AG20443 (cell line): ENCODE data around the gene KIFC1.

Experiments used
- DNase-seq: peaks from one replicate; pipeline ENCODE4 v3.0.0; 2012; ENCODE audit warnings: low spot score, mixed read lengths

Gene KIFC1

DNA sequence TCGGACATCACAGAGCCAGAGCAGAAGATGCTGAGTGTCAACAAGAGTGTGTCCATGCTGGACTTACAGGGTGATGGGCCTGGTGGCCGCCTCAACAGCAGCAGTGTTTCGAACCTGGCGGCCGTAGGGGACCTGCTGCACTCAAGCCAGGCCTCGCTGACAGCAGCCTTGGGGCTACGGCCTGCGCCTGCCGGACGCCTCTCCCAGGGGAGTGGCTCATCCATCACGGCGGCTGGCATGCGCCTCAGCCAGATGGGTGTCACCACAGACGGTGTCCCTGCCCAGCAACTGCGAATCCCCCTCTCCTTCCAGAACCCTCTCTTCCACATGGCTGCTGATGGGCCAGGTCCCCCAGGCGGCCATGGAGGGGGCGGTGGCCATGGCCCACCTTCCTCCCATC, 51.4 kb downstream of the KIFC1 start:
- no peak for DNase-seq

DNA sequence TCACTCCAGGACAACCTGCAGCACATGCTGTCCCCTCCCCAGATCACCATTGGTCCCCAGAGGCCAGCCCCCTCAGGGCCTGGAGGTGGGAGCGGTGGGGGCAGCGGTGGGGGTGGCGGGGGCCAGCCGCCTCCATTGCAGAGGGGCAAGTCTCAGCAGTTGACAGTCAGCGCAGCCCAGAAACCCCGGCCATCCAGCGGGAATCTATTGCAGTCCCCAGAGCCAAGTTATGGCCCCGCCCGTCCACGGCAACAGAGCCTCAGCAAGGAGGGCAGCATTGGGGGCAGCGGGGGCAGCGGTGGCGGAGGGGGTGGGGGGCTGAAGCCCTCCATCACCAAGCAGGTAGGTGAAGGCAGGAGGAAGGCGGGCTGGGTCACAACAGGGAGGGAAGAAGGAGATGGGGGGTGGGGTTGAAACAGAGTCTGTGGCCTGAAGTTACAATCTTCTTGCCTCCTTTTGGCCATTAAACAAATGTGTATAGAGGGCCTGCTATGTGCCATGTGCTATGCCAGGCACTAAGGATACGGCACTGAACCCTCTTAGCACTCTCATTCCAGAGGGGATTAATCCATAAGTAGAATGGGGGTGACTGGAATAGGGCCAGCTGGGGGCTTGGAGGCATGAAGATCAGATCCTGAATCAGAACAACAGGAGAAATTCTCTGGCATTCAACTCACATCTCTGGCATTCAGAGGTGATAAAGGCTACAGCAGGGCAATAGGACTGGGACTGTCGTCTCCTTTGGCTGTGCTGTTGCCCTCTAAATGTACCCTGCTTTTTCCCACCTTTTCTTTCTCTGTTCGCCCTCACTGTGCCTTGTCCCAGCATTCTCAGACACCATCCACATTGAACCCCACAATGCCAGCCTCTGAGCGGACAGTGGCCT, 52.2 kb downstream of the KIFC1 start:
- DNase-seq: peak; percentile 7

DNA sequence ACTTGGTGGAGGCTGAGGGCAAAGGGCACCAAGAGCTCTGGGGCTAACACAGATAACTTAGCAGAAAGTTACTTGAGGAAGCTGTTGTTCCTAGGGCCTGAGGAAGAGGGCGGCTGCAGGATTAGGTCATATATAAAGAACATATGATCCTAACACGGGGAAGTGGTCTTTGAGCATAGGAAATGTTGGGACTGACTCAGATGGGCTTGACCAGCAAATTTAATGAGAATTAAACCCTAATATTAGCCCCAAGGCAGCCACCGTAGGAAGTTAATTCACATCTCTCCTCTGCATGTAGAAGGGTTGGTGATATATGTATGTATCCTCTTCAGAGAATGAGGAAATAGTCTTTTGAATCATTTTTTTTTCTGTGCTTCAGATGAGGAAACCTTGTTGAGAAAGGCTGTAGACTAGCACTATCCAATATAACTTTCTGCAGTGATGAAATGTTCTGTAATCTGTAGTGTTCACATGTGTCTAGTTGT, 53.5 kb downstream of the KIFC1 start:
- DNase-seq: no peak

DNA sequence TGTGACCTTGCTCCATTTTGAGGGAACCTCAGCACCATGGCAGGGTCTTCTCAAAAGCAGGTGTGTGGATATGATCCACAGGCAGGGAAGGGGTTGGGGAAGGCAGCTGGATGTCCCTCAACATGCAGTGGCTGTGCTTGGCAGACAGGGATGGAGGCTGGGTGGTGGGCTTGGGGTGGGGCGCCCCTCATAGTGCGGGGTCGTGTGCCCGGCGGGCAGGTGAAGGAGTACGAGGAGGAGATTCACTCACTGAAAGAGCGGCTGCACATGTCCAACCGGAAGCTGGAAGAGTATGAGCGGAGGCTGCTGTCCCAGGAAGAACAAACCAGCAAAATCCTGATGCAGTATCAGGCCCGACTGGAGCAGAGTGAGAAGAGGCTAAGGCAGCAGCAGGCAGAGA, 54.7 kb downstream of the KIFC1 start:
- no peak for DNase-seq

DNA sequence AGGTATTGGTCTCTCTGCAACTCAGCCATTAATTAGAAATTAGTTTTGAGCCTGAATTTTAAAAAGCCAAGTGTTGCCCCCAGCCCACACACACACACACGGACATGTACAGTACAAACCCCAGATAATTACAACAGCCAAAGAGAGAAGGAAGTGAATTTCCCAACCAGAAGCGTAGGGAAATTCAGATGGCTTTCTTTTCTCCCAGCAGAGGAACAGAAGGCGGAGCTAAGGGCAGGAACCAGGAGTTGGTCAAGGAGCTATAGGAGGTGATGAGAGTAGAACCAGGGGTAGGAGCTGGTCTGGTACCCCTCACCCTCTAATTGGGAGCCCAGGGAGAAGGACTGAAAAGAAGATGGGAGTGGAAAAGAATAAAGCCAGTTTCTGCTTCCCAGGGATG, 58.8 kb downstream of the KIFC1 start:
- DNase-seq: no peak

DNA sequence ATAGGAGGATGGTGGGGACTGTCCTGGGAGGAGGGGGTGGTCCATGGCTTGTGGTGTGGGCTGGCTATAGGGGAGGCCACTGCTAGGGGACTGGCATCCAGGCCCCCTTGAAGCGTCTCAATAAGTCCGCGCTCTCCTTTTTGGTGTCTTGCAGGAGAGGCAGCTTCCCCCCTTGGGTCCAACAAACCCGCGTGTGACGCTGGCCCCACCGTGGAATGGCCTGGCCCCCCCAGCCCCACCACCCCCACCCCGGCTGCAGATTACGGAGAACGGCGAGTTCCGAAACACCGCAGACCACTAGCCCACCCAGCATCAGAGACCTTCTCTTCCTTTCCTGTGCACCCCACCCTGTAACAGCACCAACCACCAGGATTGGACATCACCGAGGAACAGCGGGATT, 60.0 kb downstream of the KIFC1 start:
- DNase-seq: no peak

DNA sequence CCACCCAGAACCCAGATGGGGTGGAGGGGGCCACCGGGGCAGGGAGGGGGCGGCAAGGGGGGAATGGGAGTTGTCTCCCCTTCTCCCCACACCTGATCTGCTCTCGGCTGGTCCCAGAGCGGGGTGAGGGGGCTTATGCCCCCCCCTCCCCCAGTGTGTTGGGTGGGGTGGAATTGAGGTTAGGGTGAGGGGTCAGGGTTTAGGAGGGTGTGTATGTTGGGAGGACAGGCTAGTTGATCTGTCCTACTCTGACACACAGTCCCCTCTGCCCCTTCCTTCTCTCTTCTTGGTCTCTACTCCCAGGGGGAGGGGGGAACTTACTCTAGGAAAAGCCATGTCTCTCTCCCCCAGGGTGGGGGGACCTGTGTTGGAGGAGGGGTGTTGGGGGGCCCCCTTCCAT, 60.9 kb downstream of the KIFC1 start:
- no peak for DNase-seq

DNA sequence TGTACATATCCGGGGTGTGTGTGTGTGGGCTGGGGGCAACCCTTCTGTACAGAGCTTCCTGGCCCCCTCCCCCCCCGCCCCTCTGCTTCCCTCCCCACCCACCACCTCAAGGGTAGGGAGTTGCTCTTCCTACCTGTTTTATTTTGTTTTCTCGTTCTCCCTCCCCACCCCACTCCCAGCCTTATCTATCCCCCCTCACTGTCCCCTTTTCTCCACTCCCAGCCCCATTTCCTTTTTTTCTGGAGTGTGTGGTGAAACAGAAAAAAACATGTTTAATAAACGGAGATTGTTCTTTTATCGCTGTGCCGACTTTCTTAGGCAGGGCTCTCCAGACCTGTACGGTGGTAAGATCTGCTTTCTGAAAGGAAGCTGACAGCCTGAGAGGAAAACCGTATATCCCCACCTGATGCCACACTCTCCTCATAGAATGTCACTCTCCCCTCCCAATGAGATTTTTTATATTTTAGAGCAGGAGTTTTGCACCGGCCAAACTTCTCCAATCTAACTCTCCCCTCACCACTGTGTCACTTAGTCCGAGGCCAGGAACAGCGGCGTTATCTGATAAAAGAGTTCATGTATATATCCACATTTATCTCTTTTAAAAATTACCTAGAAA, 61.9 kb downstream of the KIFC1 start:
- DNase-seq: no peak

DNA sequence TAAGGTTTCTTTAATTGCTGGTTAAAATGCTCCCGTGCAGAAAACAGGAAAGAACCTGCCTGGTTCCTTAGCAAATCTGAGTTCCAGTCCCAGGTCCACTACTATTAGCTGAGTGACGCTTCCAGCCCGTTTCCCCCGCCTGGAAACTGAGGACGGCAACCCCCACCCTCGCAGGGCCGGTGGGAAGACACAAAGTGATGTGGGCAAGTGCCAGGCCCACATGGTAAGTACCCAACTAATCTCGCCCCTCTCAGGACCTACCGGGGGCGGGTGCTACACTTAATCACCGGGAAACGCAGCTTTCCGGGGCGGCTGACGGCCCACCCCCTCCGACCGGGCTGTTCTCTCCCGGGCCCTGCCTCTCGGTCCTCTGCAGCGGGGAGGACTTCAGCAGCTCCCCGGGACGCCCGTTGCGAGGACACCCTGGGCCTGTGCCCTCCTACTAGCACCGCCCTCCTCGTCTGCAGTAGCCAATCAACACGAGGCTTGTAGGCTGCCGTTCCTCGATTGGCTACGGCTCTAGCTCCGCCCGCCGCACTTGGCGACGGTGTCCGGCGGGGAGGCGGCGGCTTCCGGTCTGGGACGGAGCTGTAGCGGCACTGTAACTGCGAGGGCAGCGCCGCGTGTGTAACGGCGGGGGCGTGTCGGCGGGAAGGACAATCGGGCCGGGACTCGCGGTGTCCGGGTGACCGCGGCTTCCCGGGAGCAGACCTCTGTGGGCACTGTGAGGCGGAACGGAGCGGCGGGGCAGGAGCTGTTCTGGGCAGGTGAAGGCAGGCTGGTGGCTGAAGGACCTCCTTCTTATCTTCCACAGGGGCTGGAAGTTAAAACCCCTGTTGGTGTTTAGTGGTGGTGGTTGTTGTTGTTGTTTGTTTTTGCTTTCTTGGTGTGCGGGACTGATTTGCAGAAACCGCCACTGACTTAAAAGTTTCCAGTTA, 62.7 kb downstream of the KIFC1 start, which contains the start of gene ZBTB9:
ZBTB9 (plus strand) TSS at position 568 of the 938 bp plus-strand sequence. CDS start 525 bp downstream, outside the sequence.
- DNase-seq: peak; percentile 99

DNA sequence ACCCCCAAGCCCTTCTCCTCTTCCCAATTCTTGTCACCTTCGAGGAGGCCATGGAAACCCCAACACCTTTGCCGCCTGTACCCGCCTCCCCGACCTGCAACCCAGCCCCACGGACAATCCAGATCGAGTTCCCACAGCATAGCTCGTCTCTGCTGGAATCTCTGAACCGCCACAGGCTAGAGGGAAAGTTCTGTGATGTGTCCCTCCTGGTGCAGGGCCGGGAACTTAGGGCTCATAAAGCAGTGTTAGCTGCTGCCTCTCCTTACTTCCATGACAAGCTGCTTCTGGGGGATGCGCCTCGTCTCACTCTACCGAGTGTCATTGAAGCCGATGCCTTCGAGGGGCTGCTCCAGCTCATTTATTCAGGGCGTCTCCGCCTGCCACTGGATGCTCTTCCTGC, 63.4 kb downstream of the KIFC1 start:
- no peak for DNase-seq

DNA sequence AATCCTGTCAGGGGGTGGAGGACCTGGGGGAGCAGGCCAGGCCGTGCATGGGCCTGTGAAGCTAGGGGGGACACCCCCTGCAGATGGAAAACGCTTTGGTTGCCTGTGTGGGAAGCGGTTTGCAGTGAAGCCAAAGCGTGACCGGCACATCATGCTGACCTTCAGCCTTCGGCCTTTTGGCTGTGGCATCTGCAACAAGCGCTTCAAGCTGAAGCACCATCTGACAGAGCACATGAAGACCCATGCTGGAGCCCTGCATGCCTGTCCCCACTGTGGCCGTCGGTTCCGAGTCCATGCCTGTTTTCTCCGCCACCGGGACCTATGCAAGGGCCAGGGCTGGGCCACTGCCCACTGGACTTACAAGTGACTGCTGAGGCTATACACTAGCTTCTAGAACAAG, 64.5 kb downstream of the KIFC1 start:
- DNase-seq: no peak

DNA sequence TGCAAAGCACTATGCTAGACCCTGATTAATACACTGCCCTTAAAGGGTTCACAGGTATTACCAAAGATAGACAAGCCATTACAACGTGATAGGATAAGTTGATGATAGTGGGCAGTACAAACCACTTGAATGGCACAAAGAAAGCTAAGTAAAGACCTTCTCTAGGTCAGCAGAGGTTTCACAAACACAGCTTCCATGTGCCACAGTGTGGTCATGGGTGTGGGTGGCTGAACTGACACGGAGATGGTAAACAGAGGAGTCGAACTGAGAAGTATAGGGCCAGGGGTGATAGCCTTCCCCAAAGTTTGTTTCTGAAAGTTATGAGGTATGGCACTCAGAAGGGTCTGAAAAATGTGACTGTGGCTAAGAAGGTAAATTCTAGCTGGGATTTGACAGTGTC, 67.1 kb downstream of the KIFC1 start:
- no peak for DNase-seq

DNA sequence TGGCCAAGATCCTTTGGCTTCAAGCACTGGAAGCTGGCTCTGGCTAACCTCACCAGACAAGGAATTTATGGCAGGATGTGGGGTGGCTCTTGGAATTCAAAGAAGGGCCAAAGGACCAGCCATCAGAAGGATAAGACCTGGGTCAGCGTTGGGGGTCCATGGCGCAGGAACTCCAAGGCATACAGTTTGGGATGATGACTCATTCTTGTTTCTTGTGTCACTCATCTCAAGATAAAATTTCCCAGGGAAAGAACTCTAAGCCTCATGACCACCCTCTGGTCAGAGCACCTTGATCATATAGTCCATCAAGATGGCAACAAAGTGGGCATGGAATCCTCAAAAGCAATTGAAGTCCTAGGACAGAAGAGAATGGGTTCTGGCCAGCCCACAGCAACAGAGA, 67.6 kb downstream of the KIFC1 start:
- DNase-seq: no peak
